Measurements from ENCODE around the gene LCLAT1. TPM values are rescaled to one million over a fixed set of nuclear protein-coding genes. Genes with fewer than 3 reads are reported as not detected.

The LCLAT1 gene
- total RNA-seq, 1 experiment from 2014 or later, result 32.9 TPM

DNA sequence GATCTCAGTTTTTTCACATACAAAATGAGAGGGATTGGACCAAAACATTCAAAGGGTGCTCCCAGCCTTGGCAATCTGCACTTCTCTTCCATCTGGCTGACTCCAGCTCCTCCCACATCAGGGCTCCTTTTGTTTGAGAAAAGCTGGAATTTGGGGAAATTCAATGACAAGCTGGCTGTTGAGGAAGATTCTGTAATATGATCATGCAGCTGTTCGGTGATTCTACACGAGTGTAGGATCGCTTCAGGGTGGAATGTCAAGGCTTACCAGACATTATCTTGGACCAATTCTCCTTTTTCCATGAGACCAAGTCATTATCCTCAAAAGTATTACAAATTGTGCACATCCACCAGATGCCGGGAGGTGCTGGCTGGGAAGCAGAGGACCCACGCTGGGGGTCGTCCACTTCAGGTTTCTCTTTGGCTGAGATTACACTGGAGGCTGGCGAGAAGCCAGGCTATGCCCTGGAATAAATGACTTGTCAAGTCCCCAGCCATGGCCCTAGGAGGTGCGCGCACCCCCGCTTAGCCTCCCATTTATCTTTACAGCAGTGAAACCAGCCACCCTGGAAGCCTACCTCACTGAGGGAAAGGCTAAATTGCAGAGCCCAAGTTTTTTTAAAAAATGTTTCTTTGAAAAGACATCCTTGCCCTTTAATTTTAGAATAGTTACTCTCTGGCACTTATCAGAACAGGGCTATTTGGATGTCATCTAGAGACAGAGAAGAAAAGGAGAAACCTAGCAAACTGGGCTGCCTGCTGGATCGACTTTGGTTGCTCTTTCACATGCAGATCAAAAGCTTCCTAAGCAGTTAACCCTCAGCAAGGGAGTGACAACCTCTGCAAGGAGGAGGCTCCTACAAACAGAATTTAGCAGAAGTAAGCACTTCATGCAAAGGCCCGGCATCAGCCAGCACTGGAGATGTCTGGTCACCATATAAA is 42.5 kb upstream of the LCLAT1 start:
- peak overlapping the region in 1 of 2 experiments; percentile 28; a peak in 2 of 5 replicates for H3K4me3 Mint-ChIP-seq
- H2BK12ac ChIP-seq (ENCODE audit: insufficient read length, low read depth, low read length), result no peak overlapping the region
- H3K27ac Mint-ChIP-seq, result peak overlapping the region in 2 of 3 experiments; percentile 35 to 60; a peak in 4 of 7 replicates
- TF ChIP-seq, protein P1, sequence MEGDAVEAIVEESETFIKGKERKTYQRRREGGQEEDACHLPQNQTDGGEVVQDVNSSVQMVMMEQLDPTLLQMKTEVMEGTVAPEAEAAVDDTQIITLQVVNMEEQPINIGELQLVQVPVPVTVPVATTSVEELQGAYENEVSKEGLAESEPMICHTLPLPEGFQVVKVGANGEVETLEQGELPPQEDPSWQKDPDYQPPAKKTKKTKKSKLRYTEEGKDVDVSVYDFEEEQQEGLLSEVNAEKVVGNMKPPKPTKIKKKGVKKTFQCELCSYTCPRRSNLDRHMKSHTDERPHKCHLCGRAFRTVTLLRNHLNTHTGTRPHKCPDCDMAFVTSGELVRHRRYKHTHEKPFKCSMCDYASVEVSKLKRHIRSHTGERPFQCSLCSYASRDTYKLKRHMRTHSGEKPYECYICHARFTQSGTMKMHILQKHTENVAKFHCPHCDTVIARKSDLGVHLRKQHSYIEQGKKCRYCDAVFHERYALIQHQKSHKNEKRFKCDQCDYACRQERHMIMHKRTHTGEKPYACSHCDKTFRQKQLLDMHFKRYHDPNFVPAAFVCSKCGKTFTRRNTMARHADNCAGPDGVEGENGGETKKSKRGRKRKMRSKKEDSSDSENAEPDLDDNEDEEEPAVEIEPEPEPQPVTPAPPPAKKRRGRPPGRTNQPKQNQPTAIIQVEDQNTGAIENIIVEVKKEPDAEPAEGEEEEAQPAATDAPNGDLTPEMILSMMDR (conservative IDR thresholded peaks at IDR 0.05), result no peak
- no peaks in the 10 kb centered on the region for H3K79me1 ChIP-seq (ENCODE audit: insufficient read depth, low read depth, low read length, poor library complexity, severe bottlenecking)
- no peaks in the 10 kb centered on the region; a peak in 2 of 5 replicates for H3K9me3 Mint-ChIP-seq
- peaks cover 4% of the 10 kb centered on the region; the same call in 1 of the 2 replicates for H3K27me3 ChIP-seq (ENCODE audit: insufficient read depth, low read length)
- H3K36me3 Mint-ChIP-seq (ENCODE audit: insufficient read depth in 1 of 3, low read depth in 3 of 3), result peaks cover 0 to 9% (median 5%) of the 10 kb centered on the region in 3 experiments; a peak in 3 of 7 replicates
- H3K14ac ChIP-seq (ENCODE audit: insufficient read depth, low read length), result no peak overlapping the region
- no peak overlapping the region for H3K18ac ChIP-seq (ENCODE audit: insufficient read length, low read depth, low read length)
- H2BK120ac ChIP-seq (ENCODE audit: low read depth, low read length, poor library complexity, severe bottlenecking), result no peak overlapping the region
- no peaks in the 10 kb centered on the region for H4K20me1 ChIP-seq (ENCODE audit: control insufficient read depth, insufficient read depth, insufficient read length)
- no peak overlapping the region for H3K4ac ChIP-seq (ENCODE audit: low read depth, low read length)
- peaks cover 11% of the 10 kb centered on the region for H3K4me1 ChIP-seq (ENCODE audit: insufficient read depth, low read length)
- H3K27ac ChIP-seq (ENCODE audit: insufficient read length, low read depth, low read length), result no peak overlapping the region
- DNase-seq, result peak; percentile 60
- no peak overlapping the region for H2BK20ac ChIP-seq (ENCODE audit: low read depth, low read length, poor library complexity, severe bottlenecking)
- no peak overlapping the region for H4K8ac ChIP-seq (replicated peaks; ENCODE audit: insufficient read length, low read depth, low read length)
- H2AFZ ChIP-seq (ENCODE audit: low read length), result no peak overlapping the region
- H2BK15ac ChIP-seq (ENCODE audit: low read depth, low read length), result no peak overlapping the region
- peaks cover 42 to 50% of the 10 kb centered on the region in 2 experiments for H3K4me1 Mint-ChIP-seq
- no peak overlapping the region for H4K91ac ChIP-seq (ENCODE audit: insufficient read length, low read depth, low read length)
- no peak overlapping the region for H2AK5ac ChIP-seq (ENCODE audit: insufficient read length, low read length)
- H3K27me3 Mint-ChIP-seq (ENCODE audit: low read depth), result peaks cover 46% of the 10 kb centered on the region
- no peaks in the 10 kb centered on the region for H3K9me3 ChIP-seq (ENCODE audit: control insufficient read depth, low read depth, low read length)
- H3T11ph ChIP-seq (ENCODE audit: low read length), result no peak overlapping the region
- H2BK5ac ChIP-seq (ENCODE audit: insufficient read length, low read length), result no peak overlapping the region
- H3K23ac ChIP-seq (ENCODE audit: insufficient read length, low read depth, low read length), result no peak overlapping the region
- whole genome bisulfite sequencing (ENCODE audit: extremely low coverage, insufficient read length, low lambda C conversion rate), result no CpG with 5 or more reads among the region's 12 CpGs
- no peak overlapping the region for H3K9ac ChIP-seq (ENCODE audit: extremely low read depth, insufficient read length, low read length)
- H3K56ac ChIP-seq (ENCODE audit: insufficient read length, low read depth, low read length), result no peak overlapping the region
- H3K4me2 ChIP-seq (ENCODE audit: insufficient read depth, insufficient read length, low read length), result peak overlapping the region; percentile 15
- H3K79me2 ChIP-seq (ENCODE audit: insufficient read depth, low read length), result no peaks in the 10 kb centered on the region
- no peak overlapping the region for H4K5ac ChIP-seq (ENCODE audit: insufficient read length, low read depth, low read length)
- no peaks in the 10 kb centered on the region for H3K23me2 ChIP-seq (ENCODE audit: insufficient read length, low read depth, low read length, poor library complexity, severe bottlenecking)

All from H9 (cell line).